Subcutaneous adipose tissue (tissue), 4 donors: Measurements from ENCODE around the gene PGBD5. TPM values are rescaled to one million over a fixed set of nuclear protein-coding genes. Genes with fewer than 3 reads are reported as not detected.

Source experiments
- CTCF ChIP-seq: fragments of 450-650 bp; IDR thresholded peaks from one replicate; pipeline ENCODE4 v1.5.1; 2016; ENCODE audit warnings: low read depth, mild to moderate bottlenecking, control low read depth, antibody characterized with exemption, moderate library complexity
- total RNA-seq, 4 donors: library from RNA; depleted of rRNA; stranded (reverse); fragments of >200 nt; gene quantifications; one replicate each; pipeline ENCODE4 v1.1.0, GENCODE V29; 2016

The PGBD5 gene
- total RNA-seq, 4 donors from 2014 or later, result under 0.01 to 5.9 (median 0.27) TPM

GRCh38 chr1:230423951-230424350 is 2.2 kb downstream of the PGBD5 start:
- no peak for TF ChIP-seq CTCF

GRCh38 chr1:230423261-230423660 is 2.9 kb downstream of the PGBD5 start:
- no peak for TF ChIP-seq CTCF

- no peak for TF ChIP-seq CTCF
Observed at GRCh38 chr1:230422221-230422981, 3.7 kb downstream of the PGBD5 start.

GRCh38 chr1:230421481-230421880 is 4.7 kb downstream of the PGBD5 start:
- TF ChIP-seq CTCF, result no peak

- TF ChIP-seq CTCF, result no peak
Observed at GRCh38 chr1:230416430-230416829, 9.7 kb downstream of the PGBD5 start.

GRCh38 chr1:230415405-230416132 is 10.6 kb downstream of the PGBD5 start:
- no peak for TF ChIP-seq CTCF

GRCh38 chr1:230414694-230415093 is 11.4 kb downstream of the PGBD5 start:
- TF ChIP-seq CTCF, result no peak
